ENCODE measurements around the gene YWHAG. TPM values are rescaled to one million over a fixed set of nuclear protein-coding genes. Genes with fewer than 3 reads are reported as not detected.

The YWHAG gene
- total and polyA plus RNA-seq, 2 of the 13 experiments (the other 11 are each of a cell fraction or from before 2014, with no cell fraction given), result 36.9 to 67.5 TPM

DNA sequence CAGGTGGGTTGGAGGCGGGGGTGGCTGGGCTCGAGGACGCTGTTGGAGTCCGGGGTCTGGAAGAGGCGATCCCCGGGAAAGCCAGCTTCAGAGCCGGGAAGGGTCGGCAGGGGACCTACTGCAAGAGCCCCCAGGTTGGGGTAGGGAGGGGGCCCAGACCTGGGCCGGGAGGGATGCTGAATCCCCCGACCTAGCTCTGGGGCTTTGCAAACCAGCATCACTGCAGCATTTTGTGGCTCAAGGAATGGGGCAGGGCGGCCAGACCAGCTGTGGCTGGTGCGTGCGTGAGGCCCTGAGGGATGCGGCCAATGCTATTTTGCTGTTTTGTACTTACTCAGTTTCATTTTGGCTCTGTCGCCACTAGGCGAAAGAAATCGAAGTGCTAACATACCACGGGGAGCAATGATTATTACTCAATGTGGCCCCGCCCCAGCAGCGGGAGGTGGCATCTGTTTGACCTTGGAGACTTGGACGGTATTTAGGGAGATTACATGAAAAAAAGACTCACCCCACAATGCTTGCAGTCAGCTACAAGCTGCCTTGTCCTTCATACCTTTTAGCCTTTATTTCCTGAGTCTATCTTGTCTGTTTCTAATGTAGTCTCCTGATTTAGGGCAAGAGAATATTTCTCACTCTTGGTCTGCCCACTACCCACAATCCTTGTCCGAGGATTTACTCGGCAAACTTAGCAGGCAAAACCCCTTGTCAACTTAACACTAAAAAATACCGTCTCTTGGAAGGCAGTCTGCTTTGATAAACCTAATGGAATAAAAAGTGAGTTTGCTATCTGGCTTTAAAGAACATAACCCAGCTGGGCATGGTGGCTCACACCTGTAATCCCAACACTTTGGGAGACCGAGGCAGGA is 40.1 kb downstream of the YWHAG start (continued):
- TF ChIP-seq STAG1 (CRISPR knock-in tag; IDR thresholded peaks at IDR 0.05) (0 out of 2 replicates have a peak, but pooled peaks have one; percentile 14), ZBTB25 (CRISPR knock-in tag; IDR thresholded peaks at IDR 0.05) (no peak), PHF21A (CRISPR knock-in tag; IDR thresholded peaks at IDR 0.05) (0 out of 2 replicates have a peak, but pooled peaks have one; percentile 4), FOXO1 (CRISPR knock-in tag; IDR thresholded peaks at IDR 0.05) (peak; percentile 7), ESRRA (CRISPR knock-in tag; IDR thresholded peaks at IDR 0.05; ENCODE audit: low read depth) (peak; percentile 38; the same call in 1 of the 2 replicates), ZNF792 (CRISPR knock-in tag; IDR thresholded peaks at IDR 0.05) (0 out of 2 replicates have a peak, but pooled peaks have one; percentile 4), KDM4B (CRISPR knock-in tag; IDR thresholded peaks at IDR 0.05) (no peak), KDM2A (CRISPR knock-in tag; IDR thresholded peaks at IDR 0.05; ENCODE audit: borderline replicate concordance, low read depth) (peak; percentile 59; the same call in 1 of the 2 replicates), SMC3 (IDR thresholded peaks at IDR 0.05; ENCODE audit: low read length) (no peak), PCBP1 (IDR thresholded peaks at IDR 0.05; ENCODE audit: borderline replicate concordance, low read depth, low read length) (0 out of 2 replicates have a peak, but pooled peaks have one; percentile 22), FOSL2 (CRISPR knock-in tag; IDR thresholded peaks at IDR 0.05) (0 out of 2 replicates have a peak, but pooled peaks have one; percentile 14), ZIK1 (CRISPR knock-in tag; IDR thresholded peaks at IDR 0.05; ENCODE audit: borderline replicate concordance, low read depth) (peak; percentile 57; the same call in 1 of the 2 replicates), ZNF564 (CRISPR knock-in tag; IDR thresholded peaks at IDR 0.05) (peak; percentile 29; the same call in 1 of the 2 replicates), SMARCC2 (IDR thresholded peaks at IDR 0.05) (no peak), NFKB2 (CRISPR knock-in tag; IDR thresholded peaks at IDR 0.05; ENCODE audit: borderline replicate concordance) (0 out of 2 replicates have a peak, but pooled peaks have one; percentile 5), ZNF572 (CRISPR knock-in tag; IDR thresholded peaks at IDR 0.05) (no peak), NCOA2 (CRISPR knock-in tag; IDR thresholded peaks at IDR 0.05) (peak; percentile 49), LRRFIP1 (CRISPR knock-in tag; conservative IDR thresholded peaks at IDR 0.05) (no peak), ONECUT2 (CRISPR knock-in tag; IDR thresholded peaks at IDR 0.05) (peak; percentile 43; the same call in 1 of the 2 replicates), RFX5 (IDR thresholded peaks at IDR 0.05; ENCODE audit: low read depth, low read length) (no peak; the same call in 1 of the 2 replicates), MZF1 (CRISPR knock-in tag; IDR thresholded peaks at IDR 0.05; ENCODE audit: borderline replicate concordance) (no peak), SP5 (CRISPR knock-in tag; IDR thresholded peaks at IDR 0.05; ENCODE audit: borderline replicate concordance, low read depth) (peak; percentile 64; the same call in 1 of the 2 replicates), RFX1 (IDR thresholded peaks at IDR 0.05) (no peak), POLR2A (IDR thresholded peaks at IDR 0.05; ENCODE audit: insufficient read depth in 1 of 2, low read depth in 2 of 2, low read length in 2 of 2) (0 out of 4 replicates have a peak, but pooled peaks of 1 of the 2 experiments have one; percentile 39), SP1 (IDR thresholded peaks at IDR 0.05) (no peak), SP1 (CRISPR knock-in tag; IDR thresholded peaks at IDR 0.05) (peak; percentile 45; the same call in 1 of the 2 replicates), FOXC1 (CRISPR knock-in tag; IDR thresholded peaks at IDR 0.05; ENCODE audit: borderline replicate concordance) (0 out of 2 replicates have a peak, but pooled peaks have one; percentile 19), ZNF839 (CRISPR knock-in tag; IDR thresholded peaks at IDR 0.05; ENCODE audit: borderline replicate concordance) (no peak), NFKBIZ (CRISPR knock-in tag; IDR thresholded peaks at IDR 0.05) (peak; percentile 36; the same call in 1 of the 2 replicates)
- TF ChIP-seq, protein P1, sequence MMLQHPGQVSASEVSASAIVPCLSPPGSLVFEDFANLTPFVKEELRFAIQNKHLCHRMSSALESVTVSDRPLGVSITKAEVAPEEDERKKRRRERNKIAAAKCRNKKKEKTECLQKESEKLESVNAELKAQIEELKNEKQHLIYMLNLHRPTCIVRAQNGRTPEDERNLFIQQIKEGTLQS (CRISPR knock-in tag; IDR thresholded peaks at IDR 0.05), result no peak
